Skeletal muscle cell (primary cell): ENCODE measurements around the gene SLC50A1.
"Not testable (repeated sequence)": the region's sequence is repeated elsewhere in the genome, so short reads cannot be mapped to it uniquely, and the experiment has no call there.

ENCODE experiments used
- DNase-seq: peaks from one replicate; pipeline ENCODE4 v3.0.0-alpha.2; 2010; ENCODE audit warnings: low read depth
- H3K4me3 ChIP-seq: 2 replicates; pipeline ENCODE4 v1.5.1; 2011; ENCODE audit warnings: low read depth, mild to moderate bottlenecking, control low read depth, low read length, moderate library complexity

SLC50A1 gene

DNA sequence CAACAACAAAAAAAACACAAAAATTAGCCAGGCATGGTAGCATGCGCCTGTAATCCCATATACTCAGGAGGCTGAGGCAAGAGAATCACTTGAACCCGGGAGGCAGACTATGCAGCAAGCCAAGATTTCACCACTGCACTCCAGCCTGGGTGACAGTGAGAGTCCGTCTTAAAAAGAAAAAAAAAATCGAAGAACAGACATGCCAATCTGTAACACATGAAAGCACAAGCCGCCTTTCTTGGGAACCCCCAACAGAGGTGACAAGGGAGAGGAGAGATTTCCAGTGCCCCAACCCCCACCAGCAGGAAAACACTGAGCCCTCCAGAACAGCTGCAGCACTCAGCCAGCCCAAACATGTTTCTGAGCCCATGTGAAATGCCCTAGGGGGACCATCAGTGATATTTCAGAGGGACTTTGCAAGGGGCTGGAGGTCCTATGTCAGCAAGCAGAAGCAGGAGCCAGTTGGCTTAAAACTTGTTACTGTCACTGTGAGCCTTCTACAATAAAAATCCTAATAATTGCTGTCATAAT lies 22.1 kb upstream of the SLC50A1 start:
- H3K4me3 ChIP-seq = no peak overlapping the region
- DNase-seq = no peak

DNA sequence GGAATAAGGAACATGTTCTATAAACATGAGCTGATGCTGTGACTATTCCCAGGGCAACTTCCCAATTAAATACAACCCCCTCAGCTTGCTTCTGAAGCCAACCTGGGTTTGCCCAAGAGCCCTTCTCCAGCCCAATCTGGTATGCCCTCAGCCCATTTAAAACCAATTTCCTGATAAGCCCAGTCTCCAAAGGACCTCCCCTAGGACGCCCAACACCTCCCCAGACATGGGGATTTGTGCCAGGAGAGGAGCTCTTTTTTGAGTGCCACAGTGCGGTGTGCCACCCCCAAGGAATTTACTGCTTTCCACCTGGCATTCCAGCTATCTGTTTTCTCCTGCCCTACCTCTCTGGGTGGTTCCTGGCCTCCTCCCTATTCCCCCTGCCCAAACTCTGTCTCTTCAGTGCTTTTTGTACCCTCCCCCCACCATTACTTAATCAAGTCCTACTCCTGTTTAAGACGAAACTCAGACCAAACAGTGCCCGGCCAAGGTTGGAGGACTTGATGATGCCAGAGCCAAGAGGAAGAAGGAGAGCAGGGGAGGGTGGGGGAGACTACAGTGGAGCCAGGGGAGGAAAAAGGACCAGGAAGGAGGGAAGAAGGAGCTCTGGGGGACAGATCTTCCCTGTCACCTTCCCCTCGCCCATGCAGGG lies 19.4 kb upstream of the SLC50A1 start:
- no peak overlapping the region for H3K4me3 ChIP-seq

GRCh38 chr1:155117610-155118009 lies 18.0 kb upstream of the SLC50A1 start:
- no peak for DNase-seq
- H3K4me3 ChIP-seq = no peak overlapping the region

More for the DNA sequence above, 19.4 kb upstream of the SLC50A1 start:
- DNase-seq = no peak

DNA sequence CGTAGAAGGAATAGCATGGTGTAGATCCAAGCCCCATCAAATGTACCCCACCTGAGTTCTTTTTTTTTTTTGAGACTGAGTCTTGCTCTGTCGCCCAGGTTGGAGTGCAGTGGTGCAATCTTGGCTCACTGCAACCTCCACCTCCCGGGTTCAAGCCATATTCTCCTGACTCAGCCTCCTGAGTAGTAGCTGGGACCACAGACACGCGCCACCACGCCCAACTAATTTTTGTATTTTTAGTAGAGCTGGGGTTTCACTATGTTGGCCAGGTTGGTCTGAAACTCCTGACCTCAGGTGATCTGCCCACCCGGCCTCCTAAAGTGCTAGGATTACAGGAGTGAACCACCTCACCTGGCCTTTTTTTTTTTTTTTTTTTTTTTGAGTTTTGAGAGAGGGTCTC lies 17.6 kb upstream of the SLC50A1 start:
- DNase-seq, H3K4me3 ChIP-seq: not testable (repeated sequence)

DNA sequence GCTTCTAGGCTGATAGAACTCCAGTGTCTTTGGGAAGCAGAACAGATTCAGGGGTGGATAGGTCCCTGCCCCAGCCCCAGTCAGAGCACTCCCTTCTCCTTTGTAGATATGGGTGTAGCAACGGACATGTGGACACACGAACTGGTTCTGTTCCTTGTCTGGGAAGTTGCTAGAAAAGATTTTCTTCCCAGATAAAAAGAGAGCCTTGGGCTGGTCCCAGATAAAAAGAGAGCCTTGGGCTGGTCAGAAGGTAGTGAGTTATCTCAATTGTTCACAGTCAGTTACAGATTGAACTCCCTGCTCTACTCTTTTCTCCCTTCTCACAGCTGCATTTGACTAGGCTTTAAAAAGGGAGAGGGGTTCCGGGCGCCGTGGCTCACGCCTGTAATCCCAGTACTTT lies 15.4 kb upstream of the SLC50A1 start:
- H3K4me3 ChIP-seq = no peak overlapping the region
- no peak for DNase-seq

DNA sequence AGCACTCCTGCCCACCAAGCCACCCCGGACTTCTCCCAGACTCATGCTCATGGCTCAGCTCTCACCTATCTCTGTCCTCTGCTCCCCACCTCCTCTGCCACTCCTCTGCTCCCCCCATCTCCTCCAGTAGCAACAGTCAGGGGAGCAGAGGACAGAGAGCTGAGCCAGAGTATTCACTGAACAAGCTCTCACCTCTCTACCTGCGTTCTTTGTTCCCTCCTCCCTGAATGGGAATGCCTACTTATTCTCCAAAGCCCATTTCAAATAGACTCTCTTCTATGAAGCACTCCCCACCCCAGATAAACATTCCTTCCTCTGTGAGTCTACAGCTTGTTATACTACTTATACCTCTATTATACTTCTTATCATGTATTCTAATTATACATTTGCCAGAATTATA lies 14.4 kb upstream of the SLC50A1 start:
- DNase-seq = no peak
- no peak overlapping the region for H3K4me3 ChIP-seq

- DNase-seq = no peak
- no peak overlapping the region for H3K4me3 ChIP-seq
Measured at GRCh38 chr1:155122308-155122707, 13.3 kb upstream of the SLC50A1 start.

DNA sequence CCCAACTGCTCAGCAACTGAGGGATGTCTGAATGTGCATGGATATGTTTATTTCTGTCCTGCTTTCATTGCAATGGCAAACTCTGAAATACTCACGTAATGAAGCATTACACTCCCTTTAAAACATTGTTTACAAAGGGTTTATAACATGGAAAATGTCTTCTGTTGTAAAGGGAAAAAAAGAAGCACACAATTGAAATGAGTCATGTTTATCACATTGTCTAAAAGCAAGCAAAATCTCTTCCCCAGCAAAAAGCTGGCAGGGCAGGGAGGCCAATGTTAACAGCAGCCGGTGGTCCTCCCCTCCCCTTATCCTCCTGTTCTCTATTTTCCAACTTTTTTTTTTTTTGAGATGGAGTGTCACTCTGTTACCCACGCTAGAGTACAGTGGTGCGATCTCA lies 11.9 kb upstream of the SLC50A1 start:
- no peak for DNase-seq
- no peak overlapping the region for H3K4me3 ChIP-seq

DNA sequence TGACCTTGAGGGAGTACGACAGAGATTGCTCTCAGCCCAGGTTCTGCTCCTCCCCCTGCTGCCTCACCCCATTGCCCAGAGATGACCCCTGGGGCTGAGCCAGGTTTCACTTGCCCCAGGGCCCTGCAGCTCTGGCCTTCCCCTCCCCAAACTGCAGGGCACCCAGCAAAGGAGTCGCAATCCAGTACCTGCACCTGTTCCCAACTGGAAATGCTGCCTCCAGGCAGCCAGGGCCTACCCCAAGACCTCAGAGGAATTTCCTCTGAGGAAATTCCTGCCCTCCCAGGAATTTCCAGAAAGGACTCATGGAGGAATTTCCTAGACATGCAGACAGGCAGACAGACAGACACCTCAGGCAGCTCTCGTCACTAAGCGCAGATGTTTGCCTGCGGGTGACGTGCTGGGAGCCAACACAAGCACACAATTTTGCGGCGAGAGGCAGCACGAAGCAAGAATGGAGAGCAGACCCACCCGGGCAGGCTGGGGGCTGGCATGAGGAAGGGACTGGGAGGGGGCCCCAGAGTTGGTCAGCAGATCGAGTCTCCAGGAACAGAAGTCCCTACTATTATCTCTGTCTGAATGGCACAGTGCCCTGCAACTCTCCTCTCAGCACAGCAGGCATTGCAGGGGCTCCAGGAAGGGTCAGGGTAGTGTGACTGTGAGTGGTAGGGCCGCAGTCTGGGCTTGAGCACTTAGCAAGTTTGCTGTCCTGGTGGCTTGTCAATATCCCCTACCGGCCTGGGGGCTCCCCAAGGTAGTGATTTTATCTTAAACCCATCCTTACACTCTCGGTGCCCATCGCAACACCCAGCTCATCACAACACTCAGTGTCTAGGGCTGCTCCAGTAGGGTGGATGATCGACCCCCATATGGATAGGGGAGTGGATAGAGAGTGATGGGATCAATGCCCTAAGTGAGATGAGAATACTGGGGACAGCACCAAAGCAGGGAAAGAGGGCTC lies 10.9 kb upstream of the SLC50A1 start:
- no peak overlapping the region for H3K4me3 ChIP-seq
- DNase-seq = no peak

DNA sequence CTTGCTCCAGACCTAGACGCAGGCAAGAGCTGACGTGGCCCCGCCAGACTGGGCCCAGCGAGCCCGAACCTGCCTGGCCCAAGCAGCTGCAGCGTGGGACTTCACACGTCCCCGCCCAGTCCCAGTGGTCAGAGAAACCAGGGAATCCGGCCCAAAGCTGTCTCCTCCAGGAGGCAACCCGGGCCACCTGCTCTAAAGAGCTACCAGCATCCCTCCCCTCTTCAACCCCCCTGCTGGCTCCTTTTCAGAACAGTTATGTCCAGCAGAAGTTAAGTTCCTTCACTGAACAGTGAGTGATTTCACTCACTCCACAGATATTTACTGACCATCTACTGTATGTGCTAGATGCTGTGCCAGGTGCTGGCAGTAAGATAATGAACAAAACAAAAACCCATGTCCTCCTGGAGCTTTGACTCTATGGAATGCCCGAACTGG lies 10.1 kb upstream of the SLC50A1 start:
- DNase-seq = no peak
- no peak overlapping the region for H3K4me3 ChIP-seq

DNA sequence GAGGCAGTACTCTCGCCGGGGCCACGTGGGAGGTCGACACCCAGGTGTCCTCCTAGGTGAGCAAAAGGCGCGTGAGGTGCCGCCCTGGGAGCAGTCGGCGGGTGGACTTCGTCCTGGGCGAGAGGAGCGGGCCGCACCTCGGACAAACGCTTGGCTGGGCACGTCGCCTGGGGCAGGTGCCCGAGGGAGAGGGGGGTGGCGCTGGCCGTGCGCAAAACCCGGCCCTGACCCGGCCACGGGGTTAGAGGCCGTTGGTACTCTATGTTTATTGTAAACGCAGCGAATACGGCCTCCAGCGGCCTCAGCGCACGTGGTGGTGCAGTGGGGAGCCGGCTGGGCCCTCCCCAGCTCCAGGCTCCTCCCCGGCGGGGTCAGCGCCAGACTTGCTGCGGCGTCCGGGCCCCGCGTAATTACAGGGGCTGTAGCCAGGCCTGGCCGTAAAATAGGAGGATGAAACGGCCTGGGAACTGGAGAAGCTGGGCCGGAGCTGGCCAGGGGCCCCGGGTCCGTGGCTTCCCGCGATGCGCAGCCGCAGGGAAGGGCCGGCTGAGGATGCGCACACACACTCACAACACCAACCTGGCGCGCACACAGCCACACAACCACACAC lies 9.6 kb upstream of the SLC50A1 start:
- DNase-seq = no peak

DNA sequence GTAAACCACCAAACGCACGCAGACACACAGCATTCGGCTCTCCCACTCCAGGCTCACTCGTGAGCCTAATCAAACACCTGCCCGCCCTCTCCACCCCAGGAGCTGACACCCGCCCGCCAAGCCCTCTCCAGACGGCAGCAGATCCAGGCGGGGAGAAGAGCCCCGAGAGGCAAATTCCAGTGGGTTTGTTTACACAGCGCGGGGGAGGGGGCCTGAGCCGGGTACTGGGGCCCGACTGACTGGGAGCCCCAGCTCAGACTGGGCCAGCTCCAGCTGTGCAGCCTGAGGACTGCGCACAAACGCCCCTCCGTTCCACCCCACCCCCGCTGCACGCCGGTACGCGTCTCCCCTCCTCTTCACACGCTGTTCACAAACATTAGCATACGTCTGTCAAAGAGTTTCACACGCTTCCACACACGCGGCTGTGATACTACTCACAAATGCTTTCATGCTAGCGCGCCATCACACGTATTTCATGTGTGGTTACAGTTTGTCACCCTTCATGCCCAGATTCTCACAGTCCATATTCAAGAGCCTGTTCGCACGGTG lies 9.0 kb upstream of the SLC50A1 start:
- no peak for DNase-seq
- peak overlapping the region; percentile 54 for H3K4me3 ChIP-seq

More for the DNA sequence above, 9.6 kb upstream of the SLC50A1 start:
- H3K4me3 ChIP-seq = peak overlapping the region; percentile 54

DNA sequence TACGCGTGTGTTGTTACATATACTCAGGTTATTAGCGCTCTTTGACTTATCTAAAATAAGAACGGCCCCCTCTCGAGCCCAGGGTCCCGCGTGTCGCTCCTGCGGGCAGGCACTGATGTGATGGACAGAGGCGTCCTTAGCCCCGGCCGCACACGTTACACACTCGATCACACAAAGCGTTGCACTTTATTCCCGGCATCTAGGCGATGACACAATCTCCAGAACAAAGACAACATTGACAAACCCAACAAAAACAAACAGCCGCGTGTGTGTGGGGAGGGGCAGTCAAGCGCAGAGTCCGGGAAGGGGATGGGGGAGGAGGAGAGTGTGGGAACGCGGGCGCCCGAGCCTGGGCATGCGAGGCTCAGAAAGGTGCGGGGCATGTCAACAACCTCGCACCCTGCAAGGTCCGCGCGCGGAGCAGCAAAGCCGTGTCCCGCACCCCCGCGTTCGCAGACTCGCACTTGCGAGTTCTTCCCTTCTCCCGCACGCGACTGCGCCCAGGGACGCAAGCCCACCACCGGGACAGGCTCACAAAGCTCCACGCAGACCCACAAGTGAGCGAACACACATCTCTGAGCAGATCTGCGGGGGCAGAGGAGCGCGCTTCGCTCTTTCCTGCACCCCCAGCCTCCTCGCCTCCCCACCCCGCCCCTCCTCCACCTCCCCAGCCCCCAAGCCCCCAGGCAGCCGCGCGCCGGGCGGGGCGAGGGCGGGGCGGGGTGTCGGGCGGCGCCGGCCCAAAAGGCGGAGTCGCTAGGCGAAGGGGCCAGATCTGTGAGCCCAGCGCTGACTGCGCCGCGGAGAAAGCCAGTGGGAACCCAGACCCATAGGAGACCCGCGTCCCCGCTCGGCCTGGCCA lies 8.3 kb upstream of the SLC50A1 start, which contains the start of gene EFNA1:
Gene EFNA1 (plus strand): TSS at position 772 of the 862 bp plus-strand sequence. CDS start 102 bp downstream, outside the sequence.
- DNase-seq = peak; percentile 37
- peak within 1 kb of the TSS; percentile 54 for H3K4me3 ChIP-seq

DNA sequence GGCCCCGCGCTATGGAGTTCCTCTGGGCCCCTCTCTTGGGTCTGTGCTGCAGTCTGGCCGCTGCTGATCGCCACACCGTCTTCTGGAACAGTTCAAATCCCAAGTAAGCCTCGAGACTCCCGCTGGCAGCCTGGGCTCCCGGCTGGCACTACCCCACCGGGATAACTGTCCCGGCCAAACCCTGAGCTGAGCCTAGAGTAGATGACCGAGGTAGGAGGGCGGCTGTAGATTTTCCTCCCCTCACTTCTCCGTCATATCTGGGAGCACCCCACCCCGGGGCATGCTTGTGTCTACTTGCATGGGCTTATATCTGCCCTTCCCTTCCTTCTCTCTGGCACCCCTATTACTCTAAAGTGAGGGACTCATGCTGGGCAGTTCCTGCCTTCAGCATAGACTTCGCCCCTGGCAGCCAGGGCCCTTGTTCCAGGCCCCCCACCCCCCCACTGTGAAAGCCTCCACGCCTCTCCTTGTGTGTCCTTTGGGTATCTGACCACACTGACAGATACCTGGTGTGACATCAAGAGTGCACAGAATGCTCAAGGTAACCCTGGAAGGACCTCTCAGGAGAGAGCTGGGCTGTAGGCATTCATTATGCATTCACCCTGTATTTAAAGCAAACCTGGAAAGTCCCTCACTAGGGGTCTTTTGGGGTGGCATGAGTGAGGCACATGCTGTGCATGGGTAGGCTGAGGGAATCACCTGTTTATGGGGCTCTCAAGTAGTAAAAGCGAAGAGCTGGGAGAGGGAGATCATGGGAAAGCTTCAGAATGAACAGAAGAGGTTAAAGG lies 7.5 kb upstream of the SLC50A1 start:
- H3K4me3 ChIP-seq = peak overlapping the region; percentile 54
- no peak for DNase-seq

GRCh38 chr1:155128755-155129473 lies 6.7 kb upstream of the SLC50A1 start:
- DNase-seq = no peak
- H3K4me3 ChIP-seq = peak overlapping the region; percentile 54

DNA sequence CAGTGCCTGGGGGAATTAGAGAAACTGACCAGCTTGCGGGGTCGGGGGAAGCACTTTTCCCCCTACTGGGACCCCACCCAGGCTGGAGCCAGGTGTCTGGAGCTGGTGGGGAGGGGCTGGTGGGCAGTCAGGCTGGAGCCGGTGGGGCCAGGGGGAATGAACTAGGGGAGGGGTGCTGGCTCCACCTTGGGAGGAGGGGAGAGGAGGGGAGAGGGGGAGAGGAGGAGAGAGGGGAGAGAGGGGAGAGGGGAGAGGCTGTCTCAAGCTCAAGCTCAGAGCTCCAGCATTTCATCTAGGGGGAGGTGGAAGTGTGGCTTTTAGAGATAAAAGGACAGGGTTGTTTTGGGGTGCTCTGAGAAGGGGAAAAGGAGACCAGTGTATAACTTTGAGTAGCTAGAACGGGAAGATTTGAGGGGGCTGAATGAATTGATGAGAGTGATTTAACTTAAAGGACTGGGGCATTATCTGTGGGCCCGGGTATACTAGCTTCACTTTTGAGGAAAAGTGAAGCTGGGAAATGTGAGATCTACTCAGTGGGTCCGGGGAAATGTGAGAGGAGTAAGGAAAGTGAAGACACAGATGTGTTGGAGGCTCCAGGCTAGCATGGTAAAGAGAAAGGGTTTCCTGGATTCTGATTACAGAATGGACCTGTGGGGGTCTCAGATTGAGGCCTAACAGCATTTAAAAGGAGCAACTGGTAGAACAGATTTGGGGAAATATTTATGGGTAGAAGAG lies 5.2 kb upstream of the SLC50A1 start:
- DNase-seq = no peak
- no peak overlapping the region for H3K4me3 ChIP-seq

GRCh38 chr1:155131285-155131684 lies 4.4 kb upstream of the SLC50A1 start:
- no peak for DNase-seq
- H3K4me3 ChIP-seq = no peak overlapping the region
